K562 (cell line): ENCODE measurements around the gene ANO6. TPM values are rescaled to one million over a fixed set of nuclear protein-coding genes. Genes with fewer than 3 reads are reported as not detected.

ENCODE experiments used
- ATAC-seq: fragments of 200-7000 bp; cut with Tn5 transposase; 3 replicates; pipeline ENCODE4 v1.9.1; 2020; ENCODE audit warnings: moderate library complexity
- BruUV-seq: library from RNA; stranded (reverse); fragments of 400-500 nt; replicated peaks from 2 replicates; lab custom pipeline; 2021; lab: Mats Ljungman, UMichigan
- CTCF ChIA-PET: fragments of 300-600 bp; formaldehyde crosslinking; extraction: SDS; loops from one replicate; lab custom pipeline; 2021; ENCODE audit warnings: low intra/inter-chr PET ratio; lab: Yijun Ruan, JAX
- POLR2A ChIA-PET: fragments of 300-600, 350-650 bp; sonication (Branson Sonifier 250); formaldehyde crosslinking; extraction: SDS; loops from one replicate; lab custom pipeline; 2021; ENCODE audit warnings: antibody characterized with exemption, inconsistent platforms; lab: Yijun Ruan, JAX
- DNase-seq, 4 experiments: peaks; one replicate each; pipeline versions ENCODE4 v3.0.0 to v3.0.0-alpha.2; 2011 to 2018; ENCODE audit warnings: low spot score in 3 of 4, mixed read lengths in 3 of 4; ENCODE audit errors: extremely low read depth in 1 of 4
- FAIRE-seq: peaks from 2 replicates; lab custom pipeline; 2011; peaks lifted over from hg19 to GRCh38; lab: Jason Lieb, UNC
- H2AFZ ChIP-seq: 2 replicates; pipeline ENCODE4 v1.6.0; 2011; ENCODE audit warnings: low read depth, low read length, control low read depth, inconsistent platforms
- H3K27ac ChIP-seq: fragments of 200-600 bp; 3 replicates; pipeline ENCODE4 v1.8.0; 2011; ENCODE audit warnings: low read depth, mild to moderate bottlenecking, control low read depth, inconsistent platforms, low read length, moderate library complexity, mixed read lengths; ENCODE audit errors: extremely low read depth
- H3K27me3 ChIP-seq, 2 experiments: fragments of 300-600 bp in 1 of 2; 2 replicates in 1 of 2; 3 replicates in 1 of 2; pipeline versions ENCODE4 v1.6.0 to v1.8.0; 2011; ENCODE audit warnings: inconsistent platforms in 2 of 2, low read length in 2 of 2, mild to moderate bottlenecking in 1 of 2, mixed read lengths in 1 of 2, moderate library complexity in 1 of 2; ENCODE audit not compliant: control insufficient read depth in 2 of 2, insufficient read depth in 2 of 2
- H3K36me3 ChIP-seq: fragments of 300-600 bp; 3 replicates; pipeline ENCODE4 v1.8.0; 2011; ENCODE audit warnings: mild to moderate bottlenecking, low read length, inconsistent platforms; ENCODE audit not compliant: control insufficient read depth, insufficient read depth
- H3K4me1 ChIP-seq, 2 experiments: fragments of 200-600 bp in 1 of 2; replicated peaks in 1 of 2; 2 replicates in 1 of 2; 3 replicates in 1 of 2; pipeline versions ENCODE4 v1.5.1 to v1.8.0; 2011; ENCODE audit warnings: inconsistent platforms in 2 of 2, low read length in 2 of 2, mild to moderate bottlenecking in 1 of 2, mixed read lengths in 1 of 2, moderate library complexity in 1 of 2; ENCODE audit not compliant: control insufficient read depth in 2 of 2, insufficient read depth in 2 of 2
- H3K4me2 ChIP-seq: 2 replicates; pipeline ENCODE4 v1.6.1; 2011; ENCODE audit warnings: low read length, control low read depth, inconsistent platforms, mixed read lengths; ENCODE audit not compliant: insufficient read depth
- H3K4me3 ChIP-seq: fragments of 200-600 bp; sonication (generic), shearing (Covaris generic); 2 replicates; pipeline ENCODE4 v1.5.1; 2016; ENCODE audit warnings: control low read depth, inconsistent platforms
- H3K79me2 ChIP-seq: fragments of 200-600 bp; 3 replicates; pipeline ENCODE4 v1.8.0; 2011; ENCODE audit warnings: low read length, inconsistent platforms; ENCODE audit not compliant: control insufficient read depth, insufficient read depth
- H3K9ac ChIP-seq, 2 experiments: 2 replicates each; pipeline versions ENCODE4 v1.6.0 to v1.6.1; 2011; ENCODE audit warnings: low read depth in 2 of 2, low read length in 2 of 2, control low read depth in 1 of 2, inconsistent platforms in 1 of 2, mild to moderate bottlenecking in 1 of 2, mixed read lengths in 1 of 2; ENCODE audit not compliant: insufficient read depth in 1 of 2
- H3K9me1 ChIP-seq: one replicate; pipeline ENCODE4 v1.6.0; 2011; ENCODE audit warnings: inconsistent platforms, mild to moderate bottlenecking, low read length, moderate library complexity; ENCODE audit not compliant: control insufficient read depth, insufficient read depth
- H3K9me3 ChIP-seq: replicated peaks from 2 replicates; pipeline ENCODE4 v1.5.1; 2011; ENCODE audit warnings: low read depth, low read length, inconsistent platforms; ENCODE audit not compliant: control insufficient read depth, insufficient read depth
- H4K20me1 ChIP-seq: replicated peaks from 2 replicates; pipeline ENCODE4 v1.6.1; 2011; ENCODE audit warnings: low read length, inconsistent platforms, mixed read lengths; ENCODE audit not compliant: control insufficient read depth, insufficient read depth
- CBFB ChIP-seq: sonication (generic); formaldehyde crosslinking; IDR thresholded peaks from 2 replicates; pipeline ENCODE4 v1.4.0; 2020; ENCODE audit warnings: mild to moderate bottlenecking, missing genetic modification reagents
- CC2D1A ChIP-seq: fragments of 450-650 bp; IDR thresholded peaks from 2 replicates; pipeline ENCODE4 v1.6.1; 2017; ENCODE audit warnings: mild to moderate bottlenecking
- CEBPB ChIP-seq: fragments of 450-650 bp; IDR thresholded peaks from 2 replicates; pipeline ENCODE4 v1.6.1; 2016; ENCODE audit warnings: missing genetic modification characterization, missing compliant biosample characterization
- FOXA3 ChIP-seq, 2 experiments: fragments of 450-650 bp in 1 of 2; sonication (generic) in 1 of 2; formaldehyde crosslinking; IDR thresholded peaks in 1 of 2; conservative IDR thresholded peaks in 1 of 2; 2 replicates each; pipeline versions ENCODE4 v1.4.0 to v1.8.0; 2020 to 2022; ENCODE audit warnings: mild to moderate bottlenecking in 2 of 2, missing genetic modification reagents in 1 of 2
- RNF2 ChIP-seq: sonication (generic); IDR thresholded peaks from 2 replicates; pipeline ENCODE4 v1.6.1; 2016
- SPI1 ChIP-seq: IDR thresholded peaks from 2 replicates; pipeline ENCODE4 v1.6.1; 2011; ENCODE audit warnings: low read depth, low read length, control low read depth, borderline replicate concordance
- TAL1 ChIP-seq: fragments of 450-650 bp; IDR thresholded peaks from 2 replicates; pipeline ENCODE4 v1.6.1; 2016; ENCODE audit warnings: mild to moderate bottlenecking
- ZNF263 ChIP-seq: sonication (generic); formaldehyde crosslinking; IDR thresholded peaks from 2 replicates; pipeline ENCODE4 v1.8.0; 2022; ENCODE audit warnings: mild to moderate bottlenecking, missing genetic modification reagents, borderline replicate concordance
- WGBS: fragments of 100-300 bp; shearing (Covaris generic); methylation state at CpG from one replicate; pipeline ENCODE4 v1.1.6; 2016; ENCODE audit warnings: low coverage, mixed read lengths; ENCODE audit not compliant: insufficient coverage; ENCODE audit errors: missing lambda C conversion rate; 5-methylcytosine and 5-hydroxymethylcytosine counted together
- in situ Hi-C: fragments of 300-500 bp; cut with MboI; formaldehyde crosslinking; loops from 4 replicates; pipeline ENCODE4 v1.15.0; 2018; ENCODE audit warnings: inconsistent platforms, mixed read lengths
- intact Hi-C: fragments of 100-400 bp; cut with micrococcal nuclease; formaldehyde crosslinking; loops from 2 replicates; pipeline ENCODE4 v1.14.2; 2022
- polyA plus RNA-seq, 8 experiments: library from polyadenylated mRNA; depleted of rRNA in 4 of 8; stranded (reverse) in 5 of 8; unstranded in 3 of 8; fragments of >200 nt; fragmentation: Nextera tagmentation in 2 of 8; fragmentation: Illumina TruSeq in 1 of 8; extraction: Ambion mirVana in 2 of 8; extraction: Trizol in 1 of 8; gene quantifications; 2 replicates each; pipeline versions ENCODE4 v1.2.1 to v1.2.3, GENCODE V29; 2011 to 2014; ENCODE audit warnings: inconsistent platforms in 1 of 8, missing spikeins in 1 of 8
- total RNA-seq, 7 experiments: library from RNA; depleted of rRNA in 6 of 7; stranded (reverse); fragments of >200 nt in 6 of 7; fragmentation: Illumina TruSeq in 2 of 7; extraction: Trizol in 2 of 7; gene quantifications; 2 replicates each; pipeline versions ENCODE4 v1.2.1 to v1.2.3, GENCODE V29; 2011 to 2021; ENCODE audit warnings: low replicate concordance in 1 of 7
- TF ChIP-seq, protein P1 (sequence below): fragments of 450-650 bp; IDR thresholded peaks from 2 replicates; pipeline ENCODE4 v1.6.1; 2016; ENCODE audit warnings: borderline replicate concordance
- TF ChIP-seq, protein P2 (sequence below): fragments of 250-450 bp; sonication (Bioruptor Pico); IDR thresholded peaks from 2 replicates; pipeline ENCODE4 v1.4.0; 2020; ENCODE audit warnings: mild to moderate bottlenecking, moderate library complexity

Gene ANO6
- total and polyA plus RNA-seq, 9 of the 15 experiments (the other 6 are each of a cell fraction or from before 2014, with no cell fraction given) = 3.5 to 24.7 (median 20.3) TPM

DNA sequence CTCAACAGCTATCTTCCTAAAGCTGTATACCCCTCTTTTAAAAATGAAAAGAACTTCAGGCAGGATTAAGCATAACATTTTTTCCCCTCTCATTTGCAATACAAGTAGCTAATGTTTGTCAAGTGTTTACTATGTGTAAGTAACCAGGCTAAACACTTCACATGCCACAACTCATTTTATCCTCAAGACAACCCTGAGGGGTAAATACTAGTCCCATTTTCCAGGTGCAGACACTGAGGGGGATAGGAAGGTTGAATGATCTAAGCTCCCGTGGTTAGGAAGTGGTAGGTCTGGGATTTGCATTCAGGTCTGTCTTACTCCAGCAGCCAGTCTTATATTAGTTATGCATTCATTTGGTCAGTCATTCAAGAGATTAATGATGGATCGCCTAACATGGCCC is 70.7 kb downstream of the ANO6 start:
- no TSS peak for BruUV-seq
- ChIA-PET POLR2A (interaction anchor here (0.9 to 1.9 kb wide), 3 partner anchors 10 to 71 kb away, joined by 3 to 8 read pairs (median 4); partner anchors contain the start of gene ANO6), CTCF (no interaction called here)
- Histone ChIP-seq H3K4me3 (no peak overlapping the region), H3K27me3 (no peaks in the 10 kb centered on the region), H4K20me1 (no peaks in the 10 kb centered on the region), H3K79me2 (no peaks in the 10 kb centered on the region), H3K9me3 (no peaks in the 10 kb centered on the region), H3K36me3 (no peaks in the 10 kb centered on the region), H3K9ac (no peak overlapping the region), H3K4me1 (peaks cover 5 to 7% of the 10 kb centered on the region in 2 experiments; a peak in 4 of 5 replicates), H3K27ac (no peak overlapping the region), H2AFZ (no peak overlapping the region), H3K9me1 (no peaks in the 10 kb centered on the region), H3K4me2 (no peak overlapping the region)
- FAIRE-seq = no peak
- DNase-seq = no peak
- 82% methylated on average over 2 of the region's 2 CpGs for WGBS
- TF ChIP-seq TAL1 (no peak), FOXA3 (CRISPR knock-in tag; conservative IDR thresholded peaks at IDR 0.05 in 1 of 2, IDR thresholded peaks at IDR 0.05 in 1 of 2) (no peak)
- intact Hi-C loops (no loop called here), in situ Hi-C loops (no loop called here)
- no peak for ATAC-seq

- no peak overlapping the region for H2AFZ ChIP-seq
- no peak for FAIRE-seq
Observed at GRCh38 chr12:45289245-45290215, 73.6 kb downstream of the ANO6 start.

More at GRCh38 chr12:45289245-45290215, 73.6 kb downstream of the ANO6 start:
- DNase-seq = no peak
- no peaks in the 10 kb centered on the region; the same call in 2 of the 3 replicates for H3K79me2 ChIP-seq
- no peaks in the 10 kb centered on the region for H3K9me1 ChIP-seq
- no peak for ATAC-seq
- no peak overlapping the region; the same call in 2 of the 3 replicates for H3K27ac ChIP-seq
- in situ Hi-C loops (no loop called here), intact Hi-C loops (no loop called here)
- 86% methylated on average over 4 of the region's 4 CpGs for WGBS
- no peak overlapping the region for H3K4me3 ChIP-seq
- CTCF ChIA-PET = no interaction called here
- H3K9me3 ChIP-seq = no peaks in the 10 kb centered on the region
- POLR2A ChIA-PET = interaction anchor here (1.1 to 2.2 kb wide), 2 partner anchors 9 to 10 kb away, joined by 5 to 8 read pairs; no protein-coding TSS in a partner anchor
- no peak overlapping the region for H3K4me2 ChIP-seq
- TF ChIP-seq CC2D1A (no peak), SPI1 (no peak), CBFB (no peak), CEBPB (tag) (no peak), RNF2 (no peak), ZNF263 (no peak)
- TF ChIP-seq, protein P1, sequence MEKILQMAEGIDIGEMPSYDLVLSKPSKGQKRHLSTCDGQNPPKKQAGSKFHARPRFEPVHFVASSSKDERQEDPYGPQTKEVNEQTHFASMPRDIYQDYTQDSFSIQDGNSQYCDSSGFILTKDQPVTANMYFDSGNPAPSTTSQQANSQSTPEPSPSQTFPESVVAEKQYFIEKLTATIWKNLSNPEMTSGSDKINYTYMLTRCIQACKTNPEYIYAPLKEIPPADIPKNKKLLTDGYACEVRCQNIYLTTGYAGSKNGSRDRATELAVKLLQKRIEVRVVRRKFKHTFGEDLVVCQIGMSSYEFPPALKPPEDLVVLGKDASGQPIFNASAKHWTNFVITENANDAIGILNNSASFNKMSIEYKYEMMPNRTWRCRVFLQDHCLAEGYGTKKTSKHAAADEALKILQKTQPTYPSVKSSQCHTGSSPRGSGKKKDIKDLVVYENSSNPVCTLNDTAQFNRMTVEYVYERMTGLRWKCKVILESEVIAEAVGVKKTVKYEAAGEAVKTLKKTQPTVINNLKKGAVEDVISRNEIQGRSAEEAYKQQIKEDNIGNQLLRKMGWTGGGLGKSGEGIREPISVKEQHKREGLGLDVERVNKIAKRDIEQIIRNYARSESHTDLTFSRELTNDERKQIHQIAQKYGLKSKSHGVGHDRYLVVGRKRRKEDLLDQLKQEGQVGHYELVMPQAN = no peak
- TF ChIP-seq, protein P2, sequence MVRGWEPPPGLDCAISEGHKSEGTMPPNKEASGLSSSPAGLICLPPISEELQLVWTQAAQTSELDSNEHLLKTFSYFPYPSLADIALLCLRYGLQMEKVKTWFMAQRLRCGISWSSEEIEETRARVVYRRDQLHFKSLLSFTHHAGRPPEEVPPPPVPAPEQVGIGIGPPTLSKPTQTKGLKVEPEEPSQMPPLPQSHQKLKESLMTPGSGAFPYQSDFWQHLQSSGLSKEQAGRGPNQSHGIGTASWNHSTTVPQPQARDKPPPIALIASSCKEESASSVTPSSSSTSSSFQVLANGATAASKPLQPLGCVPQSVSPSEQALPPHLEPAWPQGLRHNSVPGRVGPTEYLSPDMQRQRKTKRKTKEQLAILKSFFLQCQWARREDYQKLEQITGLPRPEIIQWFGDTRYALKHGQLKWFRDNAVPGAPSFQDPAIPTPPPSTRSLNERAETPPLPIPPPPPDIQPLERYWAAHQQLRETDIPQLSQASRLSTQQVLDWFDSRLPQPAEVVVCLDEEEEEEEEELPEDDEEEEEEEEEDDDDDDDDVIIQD (CRISPR knock-in tag) = no peak
- no peaks in the 10 kb centered on the region for H3K36me3 ChIP-seq
- BruUV-seq = no TSS peak
- H3K9ac ChIP-seq = no peak overlapping the region
- H4K20me1 ChIP-seq = no peaks in the 10 kb centered on the region
- H3K27me3 ChIP-seq = no peaks in the 10 kb centered on the region
- peaks cover 7 to 17% of the 10 kb centered on the region in 2 experiments for H3K4me1 ChIP-seq
